ENCODE results near the gene CCDC122.

GRCh38 chr13:43874504-43875092 lies 4.9 kb downstream of the CCDC122 start:
- TF ChIP-seq CTCF (IDR thresholded peaks at IDR 0.05; ENCODE audit: poor library complexity) (peak; percentile 70), EZH2 (IDR thresholded peaks at IDR 0.05; ENCODE audit: borderline replicate concordance) (no peak)
